GM04504 (cell line): Measurements from ENCODE around the gene TLK1.
"Not testable (repeated sequence)": the region's sequence is repeated elsewhere in the genome, so short reads cannot be mapped to it uniquely, and the experiment has no call there.

Experiments
- DNase-seq: peaks from one replicate; pipeline ENCODE4 v3.0.0-alpha.2; 2012; ENCODE audit warnings: low read depth

Gene TLK1

GRCh38 chr2:171083451-171083850, 77.2 kb downstream of the TLK1 start:
- no peak for DNase-seq

GRCh38 chr2:171081649-171082111, 79.0 kb downstream of the TLK1 start:
- DNase-seq = no peak

- DNase-seq = no peak
Observed at GRCh38 chr2:171080607-171081006, 80.1 kb downstream of the TLK1 start.

- not testable (repeated sequence) for DNase-seq
Observed at GRCh38 chr2:171076422-171076821, 84.3 kb downstream of the TLK1 start.

- no peak for DNase-seq
Observed at GRCh38 chr2:171072164-171072563, 88.5 kb downstream of the TLK1 start.

GRCh38 chr2:171069286-171069956, 91.3 kb downstream of the TLK1 start:
- no peak for DNase-seq

GRCh38 chr2:171066110-171066509, 94.6 kb downstream of the TLK1 start:
- DNase-seq = no peak

- no peak for DNase-seq
Observed at GRCh38 chr2:171057575-171057974, 103.1 kb downstream of the TLK1 start.

- peak; percentile 2 for DNase-seq
Observed at GRCh38 chr2:171056307-171056706, 104.4 kb downstream of the TLK1 start.

GRCh38 chr2:171049691-171050090, 111.0 kb downstream of the TLK1 start:
- DNase-seq = no peak

GRCh38 chr2:171046048-171046560, 114.6 kb downstream of the TLK1 start:
- DNase-seq = no peak

- DNase-seq = no peak
Observed at GRCh38 chr2:171044416-171044815, 116.3 kb downstream of the TLK1 start.

GRCh38 chr2:171042253-171042969, 118.3 kb downstream of the TLK1 start:
- no peak for DNase-seq

- DNase-seq = no peak
Observed at GRCh38 chr2:171036532-171036931, 124.2 kb downstream of the TLK1 start.

- DNase-seq = no peak
Observed at GRCh38 chr2:171034315-171034714, 126.4 kb downstream of the TLK1 start.

- DNase-seq = no peak
Observed at GRCh38 chr2:171025214-171025613, 135.5 kb downstream of the TLK1 start.

- no peak for DNase-seq
Observed at GRCh38 chr2:171018522-171018921, 142.2 kb downstream of the TLK1 start.

GRCh38 chr2:171016125-171016524, 144.6 kb downstream of the TLK1 start:
- DNase-seq = no peak

GRCh38 chr2:171013851-171014250, 146.8 kb downstream of the TLK1 start:
- no peak for DNase-seq

GRCh38 chr2:171009386-171009785, 151.3 kb downstream of the TLK1 start:
- no peak for DNase-seq

GRCh38 chr2:171008550-171009205, 152.0 kb downstream of the TLK1 start:
- no peak for DNase-seq

GRCh38 chr2:171004833-171005232, 155.9 kb downstream of the TLK1 start:
- DNase-seq = no peak

- DNase-seq = no peak
Observed at GRCh38 chr2:171004363-171004762, 156.3 kb downstream of the TLK1 start.
